DOHH2 (cell line): ENCODE data around the gene USP32.
"Not testable (repeated sequence)": the region's sequence is repeated elsewhere in the genome, so short reads cannot be mapped to it uniquely, and the experiment has no call there.

Source experiments
- EZH2phosphoT487 ChIP-seq: fragments of 200-600 bp; sonication (generic); IDR thresholded peaks from 2 replicates; pipeline ENCODE4 v1.6.1; 2017; ENCODE audit warnings: borderline replicate concordance, mild to moderate bottlenecking, antibody characterized with exemption, low read length, moderate library complexity, mixed read lengths
- TF ChIP-seq, protein P1 (sequence below): fragments of 200-600 bp; sonication (generic); IDR thresholded peaks from one replicate; pipeline ENCODE4 v1.5.1; 2014; ENCODE audit warnings: antibody characterized with exemption, mild to moderate bottlenecking, low read depth, low read length; ENCODE audit not compliant: poor library complexity, severe bottlenecking

DNA sequence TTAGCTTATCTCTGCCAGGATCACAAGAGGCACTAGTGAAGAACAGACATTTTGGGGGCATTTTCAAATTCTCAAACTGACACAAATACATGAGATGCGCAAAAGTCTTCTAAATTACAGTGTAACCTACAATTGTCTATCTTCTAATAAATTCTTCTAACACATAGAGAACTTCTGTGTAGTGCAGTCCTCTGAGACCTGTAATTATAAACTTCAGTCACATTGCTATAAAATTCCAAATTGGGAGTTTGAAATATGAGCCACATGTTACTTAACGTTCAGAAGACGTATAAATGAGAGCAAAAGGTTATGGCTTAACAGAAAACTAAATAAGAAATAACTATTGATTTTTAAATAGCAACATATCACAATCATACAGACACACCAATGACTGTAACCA lies 12.5 kb downstream of the USP32 start:
- TF ChIP-seq, protein P1, sequence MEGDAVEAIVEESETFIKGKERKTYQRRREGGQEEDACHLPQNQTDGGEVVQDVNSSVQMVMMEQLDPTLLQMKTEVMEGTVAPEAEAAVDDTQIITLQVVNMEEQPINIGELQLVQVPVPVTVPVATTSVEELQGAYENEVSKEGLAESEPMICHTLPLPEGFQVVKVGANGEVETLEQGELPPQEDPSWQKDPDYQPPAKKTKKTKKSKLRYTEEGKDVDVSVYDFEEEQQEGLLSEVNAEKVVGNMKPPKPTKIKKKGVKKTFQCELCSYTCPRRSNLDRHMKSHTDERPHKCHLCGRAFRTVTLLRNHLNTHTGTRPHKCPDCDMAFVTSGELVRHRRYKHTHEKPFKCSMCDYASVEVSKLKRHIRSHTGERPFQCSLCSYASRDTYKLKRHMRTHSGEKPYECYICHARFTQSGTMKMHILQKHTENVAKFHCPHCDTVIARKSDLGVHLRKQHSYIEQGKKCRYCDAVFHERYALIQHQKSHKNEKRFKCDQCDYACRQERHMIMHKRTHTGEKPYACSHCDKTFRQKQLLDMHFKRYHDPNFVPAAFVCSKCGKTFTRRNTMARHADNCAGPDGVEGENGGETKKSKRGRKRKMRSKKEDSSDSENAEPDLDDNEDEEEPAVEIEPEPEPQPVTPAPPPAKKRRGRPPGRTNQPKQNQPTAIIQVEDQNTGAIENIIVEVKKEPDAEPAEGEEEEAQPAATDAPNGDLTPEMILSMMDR = not testable (repeated sequence)
- not testable (repeated sequence) for TF ChIP-seq EZH2phosphoT487
